ENCODE measurements around the gene RFPL4A.

DNA sequence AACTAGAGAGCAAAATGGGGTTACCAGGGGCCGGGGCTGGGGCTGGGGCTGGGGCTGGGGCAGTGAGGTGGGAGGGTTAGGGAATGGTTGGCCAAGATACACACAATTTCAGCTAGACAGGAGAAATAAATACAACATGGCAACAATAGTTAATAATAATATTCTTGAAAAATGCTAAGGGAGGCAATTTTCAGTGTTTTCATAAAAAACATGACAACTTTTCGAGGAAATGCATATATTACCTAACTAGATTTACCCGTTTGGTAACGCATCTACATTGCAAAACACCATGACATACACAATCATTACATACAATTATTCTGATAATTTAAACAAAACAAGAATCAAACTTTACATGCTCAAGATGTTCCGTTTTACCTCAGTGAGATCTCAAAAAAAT lies 22.2 kb downstream of the RFPL4A start:
- TF ChIP-seq, protein P1, sequence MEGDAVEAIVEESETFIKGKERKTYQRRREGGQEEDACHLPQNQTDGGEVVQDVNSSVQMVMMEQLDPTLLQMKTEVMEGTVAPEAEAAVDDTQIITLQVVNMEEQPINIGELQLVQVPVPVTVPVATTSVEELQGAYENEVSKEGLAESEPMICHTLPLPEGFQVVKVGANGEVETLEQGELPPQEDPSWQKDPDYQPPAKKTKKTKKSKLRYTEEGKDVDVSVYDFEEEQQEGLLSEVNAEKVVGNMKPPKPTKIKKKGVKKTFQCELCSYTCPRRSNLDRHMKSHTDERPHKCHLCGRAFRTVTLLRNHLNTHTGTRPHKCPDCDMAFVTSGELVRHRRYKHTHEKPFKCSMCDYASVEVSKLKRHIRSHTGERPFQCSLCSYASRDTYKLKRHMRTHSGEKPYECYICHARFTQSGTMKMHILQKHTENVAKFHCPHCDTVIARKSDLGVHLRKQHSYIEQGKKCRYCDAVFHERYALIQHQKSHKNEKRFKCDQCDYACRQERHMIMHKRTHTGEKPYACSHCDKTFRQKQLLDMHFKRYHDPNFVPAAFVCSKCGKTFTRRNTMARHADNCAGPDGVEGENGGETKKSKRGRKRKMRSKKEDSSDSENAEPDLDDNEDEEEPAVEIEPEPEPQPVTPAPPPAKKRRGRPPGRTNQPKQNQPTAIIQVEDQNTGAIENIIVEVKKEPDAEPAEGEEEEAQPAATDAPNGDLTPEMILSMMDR (IDR thresholded peaks at IDR 0.05), result no peak
- TF ChIP-seq POLR2A (IDR thresholded peaks at IDR 0.05) (no peak), EP300 (IDR thresholded peaks at IDR 0.05) (no peak), POLR2AphosphoS5 (IDR thresholded peaks at IDR 0.05) (no peak)

Measured in upper lobe of left lung (tissue), 4 donors.